MCF 10A (cell line): Measurements from ENCODE around the gene OTUD5. TPM values are rescaled to one million over a fixed set of nuclear protein-coding genes. Genes with fewer than 3 reads are reported as not detected.
A peak's percentile ranks its signal among the peaks of the same experiment; 100 is the strongest.

Experiments
- BruUV-seq: library from RNA; stranded (reverse); fragments of 400-500 nt; replicated peaks from 2 replicates; lab custom pipeline; 2021; lab: Mats Ljungman, UMichigan
- CTCF ChIA-PET: fragments of 300-600 bp; sonication (Branson Sonifier 250); formaldehyde crosslinking; extraction: SDS; loops from one replicate; lab custom pipeline; 2021; ENCODE audit warnings: antibody characterized with exemption, inconsistent platforms; lab: Yijun Ruan, JAX
- POLR2A ChIA-PET: fragments of 300-600, 350-650 bp; sonication (Branson Sonifier 250); formaldehyde crosslinking; extraction: SDS; loops from one replicate; lab custom pipeline; 2020; ENCODE audit warnings: antibody characterized with exemption, inconsistent platforms; lab: Yijun Ruan, JAX
- DNase-seq: peaks from one replicate; pipeline ENCODE4 v3.0.0-alpha.2; 2018; ENCODE audit not compliant: unreplicated experiment
- H3K27ac Mint-ChIP-seq: one replicate; pipeline ENCODE4 v1.8.0; 2022; ENCODE audit warnings: mild to moderate bottlenecking, low read depth, mixed read lengths; ENCODE audit not compliant: unreplicated experiment
- H3K27me3 Mint-ChIP-seq: one replicate; pipeline ENCODE4 v1.8.0; 2022; ENCODE audit warnings: mixed read lengths; ENCODE audit not compliant: insufficient read depth, unreplicated experiment
- H3K36me3 Mint-ChIP-seq: one replicate; pipeline ENCODE4 v1.8.0; 2022; ENCODE audit warnings: mild to moderate bottlenecking, moderate library complexity, mixed read lengths; ENCODE audit not compliant: insufficient read depth, unreplicated experiment
- H3K4me1 Mint-ChIP-seq: one replicate; pipeline ENCODE4 v1.8.0; 2022; ENCODE audit warnings: mixed read lengths; ENCODE audit not compliant: insufficient read depth, unreplicated experiment
- H3K4me3 Mint-ChIP-seq: one replicate; pipeline ENCODE4 v1.8.0; 2022; ENCODE audit warnings: mild to moderate bottlenecking, moderate library complexity, mixed read lengths; ENCODE audit not compliant: unreplicated experiment
- H3K9me3 Mint-ChIP-seq: one replicate; pipeline ENCODE4 v1.8.0; 2022; ENCODE audit warnings: mixed read lengths; ENCODE audit not compliant: unreplicated experiment
- CTCF ChIP-seq: fragments of 200-600 bp; IDR thresholded peaks from one replicate; pipeline ENCODE4 v1.8.0; 2022; ENCODE audit warnings: antibody characterized with exemption, mild to moderate bottlenecking; ENCODE audit not compliant: unreplicated experiment
- intact Hi-C: fragments of 100-400 bp; cut with micrococcal nuclease; formaldehyde crosslinking; loops from 2 replicates; pipeline ENCODE4 v1.14.1; 2022
- total RNA-seq: library from RNA; stranded (reverse); gene quantifications from 2 replicates; pipeline ENCODE4 v1.2.3, GENCODE V29; 2022

Gene OTUD5
- total RNA-seq, 1 experiment from 2014 or later, result 38.7 TPM

DNA sequence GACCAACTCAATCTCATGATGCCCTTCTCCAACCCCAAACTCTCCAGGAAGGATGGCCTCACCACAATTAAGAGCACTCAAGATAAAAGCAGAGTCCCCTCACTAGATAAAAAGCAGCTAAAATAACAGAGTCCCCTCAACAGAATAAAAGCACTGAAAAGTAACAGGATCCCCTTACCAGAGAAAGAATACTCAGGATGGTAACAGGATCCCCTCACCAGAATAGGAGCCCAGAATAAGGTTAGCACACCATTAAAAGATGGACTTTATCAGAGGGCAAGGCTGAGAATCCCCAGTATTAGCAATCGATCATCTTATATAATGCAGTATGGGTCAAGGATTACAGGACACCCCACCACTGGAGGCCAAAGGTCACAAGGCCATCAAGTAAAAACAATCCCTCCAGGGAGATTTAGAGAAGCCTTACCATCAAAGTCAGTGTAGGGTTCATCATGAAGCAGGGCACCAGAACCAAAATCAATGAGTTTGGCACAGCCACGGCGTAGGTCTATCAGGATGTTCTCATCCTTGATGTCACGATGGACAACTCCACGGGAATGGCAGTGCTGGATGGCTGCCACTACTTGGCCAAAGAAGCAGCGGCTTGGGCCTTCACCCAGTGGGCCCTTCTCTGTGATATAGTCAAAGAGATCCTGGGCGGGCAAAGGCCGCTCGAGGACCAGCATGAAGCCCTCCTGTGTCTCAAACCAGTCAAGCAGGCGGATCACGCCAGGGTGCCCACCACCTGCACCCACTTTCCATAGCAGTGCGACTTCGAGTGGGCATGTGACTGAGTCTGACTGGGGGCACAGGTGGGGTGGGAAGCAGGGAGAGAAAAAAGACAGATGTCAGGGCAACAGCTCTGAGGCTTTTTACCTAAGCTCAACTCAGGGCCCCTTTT, 42.6 kb downstream of the OTUD5 start:
- H3K27ac Mint-ChIP-seq, result no peak overlapping the region
- BruUV-seq, result no TSS peak
- peaks cover 26% of the 10 kb centered on the region for H3K4me1 Mint-ChIP-seq
- CTCF ChIA-PET, result interaction anchor here (0.6 to 1.0 kb wide), 3 partner anchors 11 to 18 kb away, joined by 3 to 7 read pairs (median 3); no protein-coding TSS in a partner anchor
- intact Hi-C loops, result loop anchor here (5.0 kb wide), 4 partner anchors 48 to 153 kb away; partner anchors contain the start of genes GLOD5, HDAC6 and TFE3
- POLR2A ChIA-PET, result no interaction called here
- TF ChIP-seq CTCF, result no peak
- H3K9me3 Mint-ChIP-seq, result peaks cover 15% of the 10 kb centered on the region
- no peak for DNase-seq
- no peaks in the 10 kb centered on the region for H3K27me3 Mint-ChIP-seq
- peaks cover 34% of the 10 kb centered on the region for H3K36me3 Mint-ChIP-seq
- no peak overlapping the region for H3K4me3 Mint-ChIP-seq

- POLR2A ChIA-PET, result no interaction called here
- Mint-ChIP-seq H3K36me3 (peaks cover 34% of the 10 kb centered on the region), H3K4me3 (no peak overlapping the region), H3K9me3 (peaks cover 15% of the 10 kb centered on the region), H3K4me1 (peaks cover 23% of the 10 kb centered on the region), H3K27me3 (no peaks in the 10 kb centered on the region), H3K27ac (no peak overlapping the region)
- BruUV-seq, result no TSS peak
- intact Hi-C loops, result loop anchor here (5.0 kb wide), 2 partner anchors 46 to 151 kb away; partner anchors contain the start of gene GLOD5
- no peak for DNase-seq
- TF ChIP-seq CTCF, result no peak
- CTCF ChIA-PET, result no interaction called here
These were observed 43.6 kb downstream of the OTUD5 start for GRCh38 chrX:48913605-48914366.

GRCh38 chrX:48911412-48912182, 45.8 kb downstream of the OTUD5 start, which contains the start of gene SLC35A2:
Gene SLC35A2, minus strand, starts transcription at chrX:48911646. Its CDS starts 10 bp downstream, at chrX:48911636.
- intact Hi-C loops, result loop anchor here (5.0 kb wide), 2 partner anchors 44 to 149 kb away; partner anchors contain the start of gene GLOD5
- Mint-ChIP-seq H3K27me3 (no peaks in the 10 kb centered on the region), H3K27ac (peak within 1 kb of the TSS; percentile 99), H3K36me3 (peaks cover 48% of the 10 kb centered on the region), H3K4me3 (peak within 1 kb of the TSS; percentile 91), H3K9me3 (peaks cover 15% of the 10 kb centered on the region), H3K4me1 (peaks cover 17% of the 10 kb centered on the region)
- TF ChIP-seq CTCF, result no peak
- ChIA-PET POLR2A (interaction anchor here (0.7 to 2.6 kb wide), 16 partner anchors 8 to 337 kb away, joined by 3 to 57 read pairs (median 4); partner anchors contain the start of genes HDAC6, OTUD5, PQBP1 and RBM3), CTCF (interaction anchor here (0.7 to 1.4 kb wide), 7 partner anchors 8 to 150 kb away, joined by 3 to 6 read pairs (median 4); partner anchors contain the start of genes PQBP1 and TIMM17B)
- DNase-seq, result peak; percentile 79
- BruUV-seq, result no TSS peak
